T47D (cell line): ENCODE data around the gene KCND3.

Experiments used
- DNase-seq, 2 experiments: peaks; one replicate each; pipeline versions ENCODE4 v3.0.0 to v3.0.0-alpha.2; 2011 to 2012; ENCODE audit warnings: low read depth in 1 of 2, low spot score in 1 of 2
- JUND ChIP-seq: IDR thresholded peaks from 2 replicates; pipeline ENCODE4 v1.6.1; 2012; ENCODE audit warnings: low read depth
- in situ Hi-C: cut with HindIII; loops from 2 replicates; pipeline ENCODE4 v1.10.0; 2016; ENCODE audit warnings: low sequenced_read_pairs, low pct_unique_long_range_greater_than_20kb

Gene KCND3

DNA sequence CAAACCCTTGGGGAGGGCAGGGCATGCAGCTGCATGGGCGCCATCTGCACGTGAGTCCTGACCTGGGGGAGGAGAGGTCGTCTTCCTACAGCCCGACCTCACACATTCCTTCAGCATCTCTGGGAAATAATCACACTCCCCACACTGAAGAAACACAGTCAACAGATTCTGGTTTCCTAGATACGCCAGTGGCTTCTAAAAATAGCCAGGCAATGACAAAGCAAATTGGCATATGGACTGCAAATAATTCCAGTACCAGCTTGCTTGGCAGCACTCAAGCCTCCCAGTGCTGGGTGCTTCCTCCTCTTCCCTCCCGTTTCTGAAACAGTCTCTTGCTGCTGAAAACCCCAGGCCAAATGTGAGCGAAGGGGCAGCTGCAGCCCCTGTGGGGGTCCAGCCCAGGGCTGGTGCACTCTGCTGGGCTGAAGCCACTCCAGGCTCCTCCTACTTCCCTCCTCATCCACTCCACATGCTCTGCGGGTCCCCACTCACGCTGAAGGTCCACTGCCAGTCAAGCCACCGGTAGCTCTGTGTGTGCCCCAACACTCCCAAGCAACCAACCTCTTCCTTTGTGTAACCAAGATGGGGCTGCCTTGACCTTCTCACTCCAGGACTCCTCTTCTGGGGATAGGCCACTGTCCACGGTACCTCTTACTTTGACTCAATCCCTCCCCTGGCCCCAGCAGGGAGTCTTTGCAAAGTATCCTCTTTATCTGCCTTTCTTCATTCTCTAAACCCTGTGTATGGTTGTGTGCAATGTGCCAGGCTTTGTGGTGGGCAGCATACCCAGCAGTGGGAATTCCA, 69.0 kb downstream of the KCND3 start:
- TF ChIP-seq JUND: no peak
- peak in 1 of 2 experiments; percentile 22 for DNase-seq
- in situ Hi-C loops: no loop called here

DNA sequence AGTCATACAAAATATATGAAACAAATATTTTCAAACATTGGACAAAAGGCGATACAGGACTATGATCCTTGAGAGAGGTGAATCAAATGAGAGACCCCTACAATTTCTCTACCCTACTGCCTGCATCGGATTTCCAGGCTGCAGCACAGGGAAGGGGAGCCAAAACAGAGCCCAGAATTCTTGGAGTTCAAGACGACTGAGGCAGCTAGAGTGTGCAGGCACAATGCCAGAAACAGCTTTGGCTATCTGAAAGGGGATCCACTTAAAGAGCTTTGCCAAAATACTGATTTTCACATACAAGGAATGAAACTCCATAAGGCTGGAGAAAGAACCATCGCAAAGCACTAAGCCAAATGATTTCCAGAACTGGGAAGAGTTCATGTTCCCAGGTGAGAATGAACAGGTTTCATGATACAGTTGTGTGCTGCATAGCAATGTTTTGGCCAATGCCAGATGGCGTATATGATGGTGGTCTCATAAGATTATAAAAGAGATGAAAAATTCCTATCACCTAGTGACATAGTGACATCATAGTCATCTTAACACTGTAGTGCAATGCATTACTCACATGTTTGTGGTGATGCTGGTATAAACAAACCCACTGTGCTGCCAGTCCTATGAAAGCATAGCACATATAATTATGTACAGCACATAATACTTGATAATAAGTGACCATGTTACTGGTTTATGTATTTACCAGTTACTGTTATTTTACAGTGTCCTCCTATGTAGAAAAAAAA, 77.5 kb downstream of the KCND3 start:
- no peak for TF ChIP-seq JUND
- no peak for DNase-seq
- in situ Hi-C loops: no loop called here

DNA sequence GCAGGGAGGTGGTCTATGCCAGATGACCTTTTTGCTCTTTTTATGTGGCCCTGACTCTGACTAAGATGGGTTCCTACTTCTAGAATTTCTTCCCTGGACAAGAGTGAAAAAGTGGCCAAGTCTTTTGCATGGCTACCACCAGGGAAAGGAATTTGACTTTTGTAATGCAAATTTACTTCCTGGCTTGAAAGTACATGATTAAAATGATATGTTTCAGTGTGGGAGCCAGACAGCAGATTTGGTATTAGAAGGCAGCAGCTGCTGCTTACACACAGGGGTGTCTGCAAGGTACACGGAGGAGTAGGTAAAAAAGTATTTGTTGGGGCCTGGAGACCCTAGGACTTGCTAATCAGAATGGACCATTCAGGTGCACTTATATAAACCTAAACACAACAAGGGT, 78.4 kb downstream of the KCND3 start:
- DNase-seq: no peak
- in situ Hi-C loops: no loop called here
- no peak for TF ChIP-seq JUND

DNA sequence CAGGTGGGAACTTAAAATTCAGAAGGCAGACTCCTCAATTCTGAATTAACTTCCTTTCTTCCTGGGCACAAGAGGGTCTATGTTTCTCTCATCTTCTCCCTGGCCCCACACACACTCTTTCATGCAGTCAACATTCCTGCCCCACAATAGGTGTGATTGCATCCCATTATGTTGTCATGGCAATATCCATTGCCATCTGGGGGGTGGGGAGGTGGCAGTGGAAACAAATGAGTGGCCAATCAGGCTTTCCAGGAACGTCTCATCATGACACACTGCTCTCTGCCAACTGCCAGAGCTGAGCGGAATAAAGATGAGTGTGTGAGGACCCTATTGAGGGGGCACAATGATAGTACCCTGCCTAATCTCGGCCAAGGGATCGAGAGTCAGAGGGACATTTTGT, 80.4 kb downstream of the KCND3 start:
- no peak for DNase-seq
- TF ChIP-seq JUND: no peak
- in situ Hi-C loops: no loop called here

DNA sequence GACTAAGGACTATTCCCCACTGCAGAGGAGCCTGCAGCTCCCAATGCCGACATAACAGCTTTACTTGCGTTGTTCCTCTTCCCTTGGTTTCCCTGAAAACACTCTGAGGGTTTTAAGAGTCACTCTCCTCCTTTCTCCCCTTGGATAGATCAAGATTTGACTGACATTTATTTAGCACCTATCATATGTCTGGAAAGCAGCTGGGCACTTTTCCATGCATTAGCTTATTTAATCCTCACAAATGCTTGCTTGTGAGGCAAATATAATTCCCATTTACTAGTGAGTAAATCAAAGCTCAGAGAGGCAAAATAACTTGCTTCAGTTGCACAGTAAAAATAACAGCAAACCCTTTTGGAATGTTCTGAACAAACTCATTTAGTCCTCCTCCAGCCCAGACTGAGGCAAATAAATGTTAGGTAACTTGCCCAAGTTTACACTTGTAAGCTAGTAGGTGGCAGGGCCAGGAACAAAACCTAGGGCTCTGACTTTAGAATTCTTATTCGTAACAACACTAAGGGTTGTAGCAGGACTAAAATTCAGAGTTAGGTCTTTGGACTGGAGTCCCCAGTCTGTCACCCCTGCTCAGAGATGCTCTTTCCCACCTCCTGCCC, 81.4 kb downstream of the KCND3 start:
- no peak for DNase-seq
- TF ChIP-seq JUND: no peak
- in situ Hi-C loops: no loop called here

DNA sequence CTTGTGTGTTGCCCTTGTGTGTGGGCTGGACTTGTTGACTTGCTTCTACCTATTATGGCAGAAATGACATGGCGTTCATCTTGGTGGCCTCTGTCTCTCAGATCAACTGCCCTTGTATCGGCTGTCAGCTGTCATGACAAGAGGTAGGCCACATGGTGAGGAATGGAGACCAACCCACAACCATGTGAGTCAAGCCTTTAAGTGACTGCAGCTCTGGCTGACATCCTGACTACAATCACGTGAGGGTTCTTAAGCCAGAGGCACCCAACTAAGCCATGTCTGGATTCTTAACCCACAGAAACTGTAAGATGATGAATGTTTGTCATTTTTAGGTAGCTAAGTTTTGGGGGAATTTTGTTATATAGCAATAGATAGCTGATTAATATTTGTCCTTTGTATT, 82.1 kb downstream of the KCND3 start:
- no peak for TF ChIP-seq JUND
- in situ Hi-C loops: no loop called here
- DNase-seq: no peak

DNA sequence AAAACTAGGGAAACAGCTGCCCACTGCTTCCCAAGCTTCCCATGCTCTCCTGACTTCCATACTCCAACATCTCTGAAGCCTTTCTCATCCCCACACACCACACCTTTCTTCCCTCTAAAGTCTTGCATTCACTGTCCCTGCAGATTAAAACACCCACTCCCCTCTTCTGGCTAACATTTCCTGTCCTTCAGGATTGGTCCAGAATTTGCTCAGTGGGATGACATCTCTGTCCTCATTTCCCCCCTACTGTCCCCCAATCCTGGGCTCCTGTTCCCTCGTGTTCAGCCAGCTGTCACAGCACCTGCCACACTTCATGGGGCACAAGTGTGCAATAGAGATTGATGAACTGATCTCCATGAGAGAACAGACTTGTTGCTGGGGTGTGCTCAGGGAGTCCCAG, 82.7 kb downstream of the KCND3 start:
- in situ Hi-C loops: no loop called here
- no peak for TF ChIP-seq JUND
- no peak for DNase-seq

DNA sequence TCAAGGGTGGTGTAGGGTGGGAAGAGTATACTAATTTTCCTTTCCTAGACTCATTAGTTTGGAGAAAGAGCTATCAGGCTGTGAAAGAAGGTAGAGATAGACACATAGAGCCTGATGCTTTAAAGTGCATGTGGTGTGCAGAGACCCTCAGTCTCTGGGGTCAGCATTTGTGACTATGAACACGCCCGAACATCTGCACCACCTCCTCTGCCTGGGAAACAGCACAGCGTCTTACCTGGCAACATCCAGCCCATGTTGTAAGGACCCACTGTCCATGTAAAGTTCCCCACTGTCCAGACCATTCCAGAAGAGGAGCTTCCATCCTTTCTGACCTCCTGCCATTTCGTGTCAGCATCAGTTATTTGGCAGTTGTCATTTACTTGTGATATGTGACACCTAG, 83.4 kb downstream of the KCND3 start:
- no peak for TF ChIP-seq JUND
- no peak for DNase-seq
- in situ Hi-C loops: no loop called here

DNA sequence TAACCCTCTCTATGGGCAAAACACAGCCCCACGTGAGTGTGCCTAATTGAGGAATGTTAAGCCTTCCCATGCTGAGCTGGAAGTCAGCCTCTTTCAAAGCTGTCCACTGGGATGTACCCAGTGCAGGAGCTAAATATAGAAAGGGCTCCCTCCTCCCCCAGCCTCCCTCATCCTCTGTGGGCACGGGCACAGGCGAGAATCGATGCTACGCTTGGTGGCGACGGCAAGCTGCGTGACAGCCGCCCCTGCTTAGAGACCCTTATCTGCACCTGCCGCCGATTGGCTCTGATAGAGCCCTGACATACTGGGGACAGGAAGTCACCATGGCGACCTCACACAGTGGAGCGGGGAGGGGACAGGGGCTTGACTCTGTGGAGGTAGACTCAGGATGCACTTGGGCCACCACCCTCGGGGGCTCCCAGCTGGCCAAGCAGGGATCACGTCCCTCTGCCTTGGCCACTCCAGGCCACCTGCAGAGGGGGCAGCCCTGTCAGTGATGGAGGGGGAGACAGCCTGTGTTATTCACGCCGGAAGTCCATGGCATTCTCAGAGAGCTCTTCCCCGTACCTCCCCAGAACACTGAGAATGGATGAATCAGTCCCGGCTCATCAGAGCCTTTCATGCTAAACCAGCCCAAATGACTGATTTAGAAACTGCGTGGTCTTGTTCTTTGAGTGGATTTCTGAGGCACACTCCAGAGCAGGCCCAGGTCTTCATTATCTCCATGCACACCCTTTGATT, 84.8 kb downstream of the KCND3 start:
- in situ Hi-C loops: no loop called here
- no peak for TF ChIP-seq JUND
- DNase-seq: no peak

DNA sequence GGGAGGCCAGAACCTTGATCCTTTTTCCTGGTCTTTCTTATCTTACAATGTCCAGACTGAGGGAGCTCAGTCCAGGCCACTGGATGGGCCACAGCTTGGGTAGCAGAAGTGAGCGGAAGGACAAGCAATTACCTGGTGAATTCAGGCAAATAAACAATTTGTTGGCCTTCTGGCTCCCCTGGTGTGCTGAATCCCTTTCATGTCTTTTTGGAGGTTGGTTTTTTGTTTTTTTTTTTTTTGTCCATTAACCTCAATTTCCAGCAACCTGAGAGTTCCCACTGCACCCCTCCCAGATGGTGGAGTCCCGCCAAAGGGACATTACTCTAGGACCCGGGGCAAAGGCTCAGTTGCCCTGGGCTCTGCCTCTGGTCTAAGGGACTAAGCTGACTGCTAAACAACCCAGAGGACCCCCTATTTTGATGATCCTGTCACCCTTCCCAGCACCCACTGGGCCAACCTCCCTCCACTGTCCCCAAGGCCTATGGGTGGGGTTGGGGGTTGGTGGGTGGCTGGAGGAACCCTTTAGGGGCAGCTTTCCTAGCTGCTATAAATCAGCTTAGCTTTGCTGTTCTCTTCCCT, 85.5 kb downstream of the KCND3 start:
- in situ Hi-C loops: no loop called here
- no peak for DNase-seq
- TF ChIP-seq JUND: no peak

DNA sequence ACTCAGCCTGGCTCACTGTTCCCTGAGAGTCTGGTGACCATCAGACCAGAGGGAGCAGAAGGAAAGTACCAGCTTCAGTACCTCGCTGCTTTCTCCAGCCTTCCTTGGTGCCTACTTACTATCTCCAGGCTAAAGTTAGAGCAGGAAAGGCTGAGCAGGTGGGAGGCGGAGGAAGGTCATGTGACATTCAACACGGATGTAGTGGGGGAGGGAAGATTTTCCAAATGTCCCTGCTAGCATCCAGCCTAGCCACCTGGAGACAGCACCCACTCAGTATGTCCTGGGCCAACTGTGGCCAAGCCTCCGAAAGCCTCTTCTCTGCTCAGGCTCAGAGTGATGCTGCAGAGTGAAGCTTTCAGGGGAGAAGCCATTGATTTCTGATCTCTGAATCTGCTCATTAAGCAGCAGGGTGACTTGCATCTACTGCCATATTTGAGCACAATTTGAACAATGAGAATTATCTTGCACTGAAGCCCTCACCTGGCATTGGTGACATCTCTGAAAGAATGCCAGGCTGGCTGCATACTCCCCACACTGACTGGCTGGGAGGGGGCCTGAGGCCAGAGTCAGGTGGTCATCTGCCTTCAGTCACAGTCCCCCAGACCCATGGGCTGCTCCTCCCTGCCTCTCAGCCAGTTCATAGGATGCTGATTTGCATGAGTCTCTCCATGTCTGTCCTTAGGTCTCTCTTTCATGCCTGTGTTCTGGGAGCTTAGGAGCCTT, 86.2 kb downstream of the KCND3 start:
- DNase-seq: no peak
- in situ Hi-C loops: no loop called here
- no peak for TF ChIP-seq JUND

DNA sequence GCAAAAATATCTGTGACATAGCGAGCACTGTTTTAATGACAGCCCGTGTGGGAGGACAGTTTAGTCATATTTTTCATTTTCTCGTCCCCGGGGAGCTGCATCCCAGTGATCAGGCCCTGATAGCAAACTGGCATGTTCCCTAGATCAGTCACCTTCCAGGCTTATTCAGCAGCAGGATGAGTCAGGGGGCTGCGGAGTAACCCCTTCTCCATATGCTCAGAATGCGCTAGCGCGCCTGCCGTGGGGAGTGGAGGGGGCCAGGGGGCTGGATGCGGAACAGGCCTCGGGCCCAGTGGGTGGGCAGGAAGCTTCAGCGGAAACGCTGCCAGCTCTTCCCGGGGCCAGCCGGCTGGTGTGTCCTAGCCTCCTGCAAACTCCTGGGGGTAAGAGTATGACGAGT, 94.0 kb downstream of the KCND3 start:
- DNase-seq: no peak
- in situ Hi-C loops: no loop called here
- no peak for TF ChIP-seq JUND
